ENCODE results near the gene NRBF2.

The NRBF2 gene

GRCh38 chr10:63171255-63171855 lies 38.2 kb downstream of the NRBF2 start:
- no peak for DNase-seq (ENCODE audit: low read depth in 1 of 2, low spot score in 1 of 2)
- H3K4me3 ChIP-seq (replicated peaks; ENCODE audit: insufficient read depth, low read length): no peak overlapping the region
- TF ChIP-seq GABPA (IDR thresholded peaks at IDR 0.05; ENCODE audit: low read depth) (no peak), SPI1 (IDR thresholded peaks at IDR 0.05; ENCODE audit: borderline replicate concordance, low read depth) (no peak), CTCF (IDR thresholded peaks at IDR 0.05; ENCODE audit: insufficient read depth, low read length) (no peak), POLR2AphosphoS5 (IDR thresholded peaks at IDR 0.05; ENCODE audit: low read depth) (no peak)
- TF ChIP-seq, protein P1, sequence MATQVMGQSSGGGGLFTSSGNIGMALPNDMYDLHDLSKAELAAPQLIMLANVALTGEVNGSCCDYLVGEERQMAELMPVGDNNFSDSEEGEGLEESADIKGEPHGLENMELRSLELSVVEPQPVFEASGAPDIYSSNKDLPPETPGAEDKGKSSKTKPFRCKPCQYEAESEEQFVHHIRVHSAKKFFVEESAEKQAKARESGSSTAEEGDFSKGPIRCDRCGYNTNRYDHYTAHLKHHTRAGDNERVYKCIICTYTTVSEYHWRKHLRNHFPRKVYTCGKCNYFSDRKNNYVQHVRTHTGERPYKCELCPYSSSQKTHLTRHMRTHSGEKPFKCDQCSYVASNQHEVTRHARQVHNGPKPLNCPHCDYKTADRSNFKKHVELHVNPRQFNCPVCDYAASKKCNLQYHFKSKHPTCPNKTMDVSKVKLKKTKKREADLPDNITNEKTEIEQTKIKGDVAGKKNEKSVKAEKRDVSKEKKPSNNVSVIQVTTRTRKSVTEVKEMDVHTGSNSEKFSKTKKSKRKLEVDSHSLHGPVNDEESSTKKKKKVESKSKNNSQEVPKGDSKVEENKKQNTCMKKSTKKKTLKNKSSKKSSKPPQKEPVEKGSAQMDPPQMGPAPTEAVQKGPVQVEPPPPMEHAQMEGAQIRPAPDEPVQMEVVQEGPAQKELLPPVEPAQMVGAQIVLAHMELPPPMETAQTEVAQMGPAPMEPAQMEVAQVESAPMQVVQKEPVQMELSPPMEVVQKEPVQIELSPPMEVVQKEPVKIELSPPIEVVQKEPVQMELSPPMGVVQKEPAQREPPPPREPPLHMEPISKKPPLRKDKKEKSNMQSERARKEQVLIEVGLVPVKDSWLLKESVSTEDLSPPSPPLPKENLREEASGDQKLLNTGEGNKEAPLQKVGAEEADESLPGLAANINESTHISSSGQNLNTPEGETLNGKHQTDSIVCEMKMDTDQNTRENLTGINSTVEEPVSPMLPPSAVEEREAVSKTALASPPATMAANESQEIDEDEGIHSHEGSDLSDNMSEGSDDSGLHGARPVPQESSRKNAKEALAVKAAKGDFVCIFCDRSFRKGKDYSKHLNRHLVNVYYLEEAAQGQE (IDR thresholded peaks at IDR 0.05; ENCODE audit: insufficient replicate concordance, low read depth): no peak
- no peak overlapping the region for H3K27ac ChIP-seq (replicated peaks)
- no peaks in the 10 kb centered on the region for H3K27me3 ChIP-seq (ENCODE audit: insufficient read depth, poor library complexity, severe bottlenecking)

- TF ChIP-seq GABPA (IDR thresholded peaks at IDR 0.05; ENCODE audit: low read depth) (no peak), SPI1 (IDR thresholded peaks at IDR 0.05; ENCODE audit: borderline replicate concordance, low read depth) (no peak), CTCF (IDR thresholded peaks at IDR 0.05; ENCODE audit: insufficient read depth, low read length) (no peak), POLR2AphosphoS5 (IDR thresholded peaks at IDR 0.05; ENCODE audit: low read depth) (no peak)
- TF ChIP-seq, protein P1 (IDR thresholded peaks at IDR 0.05; ENCODE audit: insufficient replicate concordance, low read depth): no peak
- H3K27ac ChIP-seq (replicated peaks): no peak overlapping the region
- no peak overlapping the region for H3K4me3 ChIP-seq (replicated peaks; ENCODE audit: insufficient read depth, low read length)
- H3K27me3 ChIP-seq (ENCODE audit: insufficient read depth, poor library complexity, severe bottlenecking): no peaks in the 10 kb centered on the region
- DNase-seq (ENCODE audit: low read depth in 1 of 2, low spot score in 1 of 2): no peak
Observed at GRCh38 chr10:63171926-63172325, 38.8 kb downstream of the NRBF2 start.

DNA sequence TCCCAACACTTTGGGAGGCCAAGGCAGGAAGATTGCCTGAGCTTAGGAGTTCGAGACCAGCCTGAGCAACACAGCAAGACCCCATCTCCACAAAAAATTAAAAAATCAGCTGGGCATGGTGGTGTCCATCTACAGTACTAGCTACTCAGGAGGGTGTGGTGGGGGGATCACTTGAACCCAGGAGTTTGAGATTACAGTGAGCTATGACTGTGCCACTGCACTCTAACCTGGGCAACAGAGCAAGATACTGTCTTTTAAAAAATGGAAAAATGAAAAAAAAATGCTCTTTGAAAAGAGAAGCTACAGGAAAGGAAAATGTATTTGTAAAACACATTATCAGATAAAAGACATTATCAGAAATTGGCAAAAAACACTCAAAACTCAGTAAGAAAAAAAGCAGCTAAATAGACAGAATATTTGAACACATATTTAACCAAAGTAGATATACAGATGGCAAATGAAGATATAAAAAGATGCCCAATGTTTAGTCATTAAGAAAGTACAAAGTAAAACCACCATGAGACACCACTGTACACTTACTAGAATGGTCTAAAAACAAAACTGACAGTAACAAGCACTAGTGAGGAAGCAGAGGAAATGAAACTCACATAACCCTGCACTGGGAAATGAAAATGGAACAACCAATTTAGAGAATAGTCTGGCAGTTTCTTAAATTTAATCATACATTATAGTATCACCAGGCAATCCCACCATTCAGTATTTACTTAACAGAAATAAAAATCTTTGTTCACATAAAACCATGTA lies 40.5 kb downstream of the NRBF2 start:
- Histone ChIP-seq H3K27me3 (ENCODE audit: insufficient read depth, poor library complexity, severe bottlenecking) (no peaks in the 10 kb centered on the region), H3K27ac (replicated peaks) (no peak overlapping the region), H3K4me3 (replicated peaks; ENCODE audit: insufficient read depth, low read length) (no peak overlapping the region)
- DNase-seq (ENCODE audit: low read depth in 1 of 2, low spot score in 1 of 2): no peak
- TF ChIP-seq CTCF (IDR thresholded peaks at IDR 0.05; ENCODE audit: insufficient read depth, low read length) (no peak), GABPA (IDR thresholded peaks at IDR 0.05; ENCODE audit: low read depth) (no peak), SPI1 (IDR thresholded peaks at IDR 0.05; ENCODE audit: borderline replicate concordance, low read depth) (no peak), POLR2AphosphoS5 (IDR thresholded peaks at IDR 0.05; ENCODE audit: low read depth) (no peak)

Measured in HL-60 (cell line).